Measurements from ENCODE around the gene TFF3. TPM values are rescaled to one million over a fixed set of nuclear protein-coding genes. Genes with fewer than 3 reads are reported as not detected.

TFF3 gene
- total RNA-seq, 1 experiment from 2014 or later: not detected

GRCh38 chr21:42343556-42343955 lies 28.3 kb upstream of the TFF3 start:
- Histone ChIP-seq H3K27ac (ENCODE audit: low read depth, low read length, poor library complexity, severe bottlenecking) (no peak overlapping the region), H3K4me1 (ENCODE audit: insufficient read depth, low read length, poor library complexity, severe bottlenecking) (no peaks in the 10 kb centered on the region), H3K27me3 (replicated peaks; ENCODE audit: insufficient read depth, low read depth, low read length, poor library complexity) (no peaks in the 10 kb centered on the region), H3K9me3 (ENCODE audit: low read depth, low read length, poor library complexity, severe bottlenecking) (no peaks in the 10 kb centered on the region), H3K4me3 (ENCODE audit: low read depth, low read length, poor library complexity, severe bottlenecking) (no peak overlapping the region), H3K36me3 (ENCODE audit: insufficient read depth, low read length, poor library complexity, severe bottlenecking) (no peaks in the 10 kb centered on the region)
- intact Hi-C loops (cut with micrococcal nuclease; ENCODE audit: unreplicated experiment): no loop called here
- DNase-seq (ENCODE audit: low spot score): no peak
- ChIA-PET POLR2A (ENCODE audit: low non-redundant PET) (no interaction called here), CTCF (no interaction called here)
- TF ChIP-seq CTCF (conservative IDR thresholded peaks at IDR 0.05; ENCODE audit: low read depth, low read length): no peak
- no peak for TF ChIP-seq EZH2 (IDR thresholded peaks at IDR 0.05; ENCODE audit: borderline replicate concordance, low read depth, low read length, poor library complexity, severe bottlenecking)
- no TSS peak for BruUV-seq (replicated peaks)

DNA sequence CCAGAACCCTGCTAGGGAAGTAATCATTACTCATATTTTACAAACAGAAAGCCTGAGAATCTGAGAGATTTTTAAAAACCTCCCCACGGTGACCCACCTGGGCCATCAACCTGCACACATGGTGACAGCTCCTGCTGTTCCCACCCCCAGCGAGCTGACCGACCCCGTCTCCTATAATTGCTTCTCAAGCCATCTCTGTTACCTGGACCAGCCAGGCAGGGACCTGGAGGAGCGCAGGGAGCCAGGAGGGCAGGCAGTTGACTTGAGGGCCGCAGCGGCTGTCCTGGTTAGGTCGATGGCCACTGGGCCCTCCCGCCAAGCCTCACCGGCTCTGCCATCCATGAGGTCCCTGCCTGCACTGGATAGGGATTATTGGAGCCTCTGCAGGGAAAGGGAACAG lies 27.9 kb upstream of the TFF3 start:
- Histone ChIP-seq H3K36me3 (ENCODE audit: insufficient read depth, low read length, poor library complexity, severe bottlenecking) (no peaks in the 10 kb centered on the region), H3K9me3 (ENCODE audit: low read depth, low read length, poor library complexity, severe bottlenecking) (no peaks in the 10 kb centered on the region), H3K27ac (ENCODE audit: low read depth, low read length, poor library complexity, severe bottlenecking) (no peak overlapping the region), H3K4me1 (ENCODE audit: insufficient read depth, low read length, poor library complexity, severe bottlenecking) (no peaks in the 10 kb centered on the region), H3K4me3 (ENCODE audit: low read depth, low read length, poor library complexity, severe bottlenecking) (no peak overlapping the region), H3K27me3 (replicated peaks; ENCODE audit: insufficient read depth, low read depth, low read length, poor library complexity) (no peaks in the 10 kb centered on the region)
- TF ChIP-seq CTCF (conservative IDR thresholded peaks at IDR 0.05; ENCODE audit: low read depth, low read length) (no peak), EZH2 (IDR thresholded peaks at IDR 0.05; ENCODE audit: borderline replicate concordance, low read depth, low read length, poor library complexity, severe bottlenecking) (no peak)
- no peak for DNase-seq (ENCODE audit: low spot score)
- intact Hi-C loops (cut with micrococcal nuclease; ENCODE audit: unreplicated experiment): no loop called here
- CTCF ChIA-PET: no interaction called here
- no TSS peak for BruUV-seq (replicated peaks)
- POLR2A ChIA-PET (ENCODE audit: low non-redundant PET): no interaction called here

GRCh38 chr21:42341776-42342542 lies 26.8 kb upstream of the TFF3 start:
- no peaks in the 10 kb centered on the region for H3K4me1 ChIP-seq (ENCODE audit: insufficient read depth, low read length, poor library complexity, severe bottlenecking)
- TF ChIP-seq EZH2 (IDR thresholded peaks at IDR 0.05; ENCODE audit: borderline replicate concordance, low read depth, low read length, poor library complexity, severe bottlenecking) (no peak), CTCF (conservative IDR thresholded peaks at IDR 0.05; ENCODE audit: low read depth, low read length) (no peak)
- no peak overlapping the region for H3K27ac ChIP-seq (ENCODE audit: low read depth, low read length, poor library complexity, severe bottlenecking)
- H3K9me3 ChIP-seq (ENCODE audit: low read depth, low read length, poor library complexity, severe bottlenecking): no peaks in the 10 kb centered on the region
- no TSS peak for BruUV-seq (replicated peaks)
- intact Hi-C loops (cut with micrococcal nuclease; ENCODE audit: unreplicated experiment): no loop called here
- no peak overlapping the region for H3K4me3 ChIP-seq (ENCODE audit: low read depth, low read length, poor library complexity, severe bottlenecking)
- H3K27me3 ChIP-seq (replicated peaks; ENCODE audit: insufficient read depth, low read depth, low read length, poor library complexity): no peaks in the 10 kb centered on the region
- ChIA-PET CTCF (no interaction called here), POLR2A (ENCODE audit: low non-redundant PET) (no interaction called here)
- DNase-seq (ENCODE audit: low spot score): no peak
- no peaks in the 10 kb centered on the region for H3K36me3 ChIP-seq (ENCODE audit: insufficient read depth, low read length, poor library complexity, severe bottlenecking)

Measured in A673 (cell line).